Fibroblast of pulmonary artery (primary cell): ENCODE data around the gene WDR90.

Experiments used
- DNase-seq: peaks from one replicate; pipeline ENCODE4 v3.0.0-alpha.2; 2010; ENCODE audit warnings: low read depth
- H3K4me3 ChIP-seq: replicated peaks from 2 replicates; pipeline ENCODE4 v1.5.1; 2011; ENCODE audit warnings: low read depth, mild to moderate bottlenecking, control low read depth, low read length, moderate library complexity
- CTCF ChIP-seq: IDR thresholded peaks from 2 replicates; pipeline ENCODE4 v1.5.1; 2011; ENCODE audit warnings: mild to moderate bottlenecking, control low read depth, low read length, inconsistent platforms; ENCODE audit errors: missing control alignments

The WDR90 gene

GRCh38 chr16:670485-671352, 21.6 kb downstream of the WDR90 start:
- no peak for TF ChIP-seq CTCF
- no peak for DNase-seq

GRCh38 chr16:671353-672131, 22.4 kb downstream of the WDR90 start:
- TF ChIP-seq CTCF: no peak
- no peak for DNase-seq
- H3K4me3 ChIP-seq: no peak overlapping the region

More at GRCh38 chr16:670485-671352, 21.6 kb downstream of the WDR90 start:
- H3K4me3 ChIP-seq: no peak overlapping the region

GRCh38 chr16:672371-672770, 23.2 kb downstream of the WDR90 start:
- no peak for DNase-seq

GRCh38 chr16:672851-673250, 23.7 kb downstream of the WDR90 start:
- no peak overlapping the region for H3K4me3 ChIP-seq

More at GRCh38 chr16:672371-672770, 23.2 kb downstream of the WDR90 start:
- H3K4me3 ChIP-seq: no peak overlapping the region
- TF ChIP-seq CTCF: no peak

GRCh38 chr16:673399-673991, 24.3 kb downstream of the WDR90 start:
- TF ChIP-seq CTCF: no peak
- DNase-seq: no peak
- no peak overlapping the region for H3K4me3 ChIP-seq

More at GRCh38 chr16:672851-673250, 23.7 kb downstream of the WDR90 start:
- no peak for TF ChIP-seq CTCF
- no peak for DNase-seq

GRCh38 chr16:674214-674881, 25.2 kb downstream of the WDR90 start:
- TF ChIP-seq CTCF: no peak
- DNase-seq: no peak
- H3K4me3 ChIP-seq: no peak overlapping the region
